PC-9 (cell line): ENCODE measurements around the gene HOXA11. TPM values are rescaled to one million over a fixed set of nuclear protein-coding genes. Genes with fewer than 3 reads are reported as not detected.

Experiments
- BruUV-seq: library from RNA; stranded (reverse); fragments of 400-500 nt; replicated peaks from 2 replicates; lab custom pipeline; 2021; lab: Mats Ljungman, UMichigan
- CTCF ChIA-PET: fragments of 300-600 bp; sonication (Branson Sonifier 250); formaldehyde crosslinking; loops from one replicate; lab custom pipeline; 2022; ENCODE audit warnings: antibody characterized with exemption; lab: Charles Lee
- POLR2A ChIA-PET: fragments of 300-600 bp; sonication (Branson Sonifier 250); formaldehyde crosslinking; loops from one replicate; lab custom pipeline; 2022; ENCODE audit warnings: antibody characterized with exemption; ENCODE audit not compliant: unreplicated experiment; lab: Charles Lee
- DNase-seq, 2 experiments: peaks; one replicate each; pipeline versions ENCODE4 v3.0.0 to v3.0.0-alpha.2; 2015 to 2022; ENCODE audit warnings: mixed read lengths in 1 of 2
- H2AFZ ChIP-seq: fragments of 200-600 bp; sonication (generic); 2 replicates; pipeline ENCODE4 v1.8.1; 2017; ENCODE audit warnings: antibody characterized with exemption
- H3F3A ChIP-seq: fragments of 200-600 bp; sonication (generic); 2 replicates; pipeline ENCODE4 v1.8.1; 2017; ENCODE audit warnings: antibody characterized with exemption, mild to moderate bottlenecking, low read depth; ENCODE audit not compliant: insufficient read depth
- H3K27ac ChIP-seq: fragments of 200-600 bp; sonication (generic); 2 replicates; pipeline ENCODE4 v1.6.1; 2016; ENCODE audit warnings: mixed run types
- H3K27me3 ChIP-seq: fragments of 200-600 bp; sonication (generic); 2 replicates; pipeline ENCODE4 v1.6.1; 2016; ENCODE audit warnings: low read depth, mixed run types; ENCODE audit not compliant: insufficient read depth
- H3K36me3 ChIP-seq: fragments of 200-600 bp; sonication (generic); 2 replicates; pipeline ENCODE4 v1.6.1; 2016; ENCODE audit warnings: low read depth, mixed run types
- H3K4me1 ChIP-seq: fragments of 200-600 bp; sonication (generic); replicated peaks from 2 replicates; pipeline ENCODE4 v1.6.1; 2016; ENCODE audit warnings: mixed run types; ENCODE audit not compliant: insufficient read depth
- H3K4me2 ChIP-seq: fragments of 200-600 bp; sonication (generic); 2 replicates; pipeline ENCODE4 v1.6.1; 2017; ENCODE audit warnings: mixed run types
- H3K4me3 ChIP-seq: fragments of 200-600 bp; sonication (generic); 2 replicates; pipeline ENCODE4 v1.6.1; 2016; ENCODE audit warnings: mixed run types
- H3K79me2 ChIP-seq: fragments of 200-600 bp; sonication (generic); 2 replicates; pipeline ENCODE4 v1.6.1; 2017; ENCODE audit warnings: low read depth, mixed run types
- H3K9me2 ChIP-seq: fragments of 200-600 bp; sonication (generic); 2 replicates; pipeline ENCODE4 v1.8.1; 2017; ENCODE audit warnings: mild to moderate bottlenecking; ENCODE audit not compliant: insufficient read depth
- H3K9me3 ChIP-seq: fragments of 200-600 bp; sonication (generic); 2 replicates; pipeline ENCODE4 v1.8.1; 2016; ENCODE audit warnings: low read depth; ENCODE audit not compliant: insufficient read depth
- H4K20me1 ChIP-seq: fragments of 200-600 bp; sonication (generic); 2 replicates; pipeline ENCODE4 v1.8.1; 2017; ENCODE audit not compliant: insufficient read depth
- EZH2 ChIP-seq: fragments of 200-600 bp; sonication (generic); IDR thresholded peaks from 2 replicates; pipeline ENCODE4 v1.8.0; 2017; ENCODE audit warnings: antibody characterized with exemption, low read depth
- intact Hi-C: fragments of 100-400 bp; cut with micrococcal nuclease; formaldehyde crosslinking; loops from one replicate; pipeline ENCODE4 v1.10.0; 2022; ENCODE audit not compliant: unreplicated experiment
- total RNA-seq: library from RNA; stranded (reverse); gene quantifications from 2 replicates; pipeline ENCODE4 v1.2.3, GENCODE V29; 2021
- TF ChIP-seq, protein P1 (sequence below): fragments of 200-600 bp; sonication (generic); conservative IDR thresholded peaks from 2 replicates; pipeline ENCODE4 v1.6.1; 2017; ENCODE audit warnings: mixed run types, antibody characterized with exemption, mild to moderate bottlenecking, moderate library complexity

The HOXA11 gene
- total RNA-seq, 1 experiment from 2014 or later, result 0.26 TPM

DNA sequence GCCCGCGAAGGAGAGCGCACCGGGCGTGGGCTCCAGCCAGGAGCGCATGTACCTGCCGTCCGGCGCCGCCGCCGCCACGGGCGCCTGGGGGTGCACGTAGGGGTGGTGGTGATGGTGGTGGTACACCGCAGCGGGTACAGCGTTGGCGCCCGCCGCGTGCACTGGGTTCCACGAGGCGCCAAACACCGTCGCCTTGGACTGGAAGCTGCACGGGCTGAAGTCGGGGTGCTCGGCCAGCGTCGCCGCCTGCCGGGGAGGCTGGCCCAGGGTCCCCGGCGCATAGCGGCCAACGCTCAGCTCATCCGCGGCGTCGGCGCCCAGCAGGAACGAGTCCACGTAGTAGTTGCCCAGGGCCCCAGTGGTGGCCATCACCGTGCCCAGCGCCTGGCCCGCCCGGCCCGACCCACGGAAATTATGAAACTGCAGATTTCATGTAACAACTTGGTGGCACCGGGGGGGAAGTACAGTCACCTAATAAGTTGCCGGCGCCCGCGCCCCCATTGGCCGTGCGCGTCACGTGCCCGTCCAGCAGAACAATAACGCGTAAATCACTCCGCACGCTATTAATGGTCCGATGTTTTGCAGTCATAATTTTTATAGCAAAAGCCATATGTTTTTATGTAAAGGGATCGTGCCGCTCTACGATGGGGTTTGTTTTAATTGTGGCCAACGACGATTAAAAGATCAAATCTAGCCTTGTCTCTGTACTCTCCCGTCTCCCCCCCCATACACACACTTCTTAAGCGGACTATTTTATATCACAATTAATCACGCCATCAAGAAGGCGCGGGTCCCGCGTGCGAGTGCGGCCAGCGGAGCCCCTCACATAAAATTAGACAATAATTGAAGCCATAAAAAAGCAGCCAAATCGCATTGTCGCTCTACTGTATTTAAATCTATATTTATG lies 19.7 kb downstream of the HOXA11 start, which contains the start of gene HOXA9:
Gene HOXA9, minus strand, starts transcription at position 449 of the 907 bp plus-strand sequence. Its CDS starts 80 bp downstream, at position 369.
- Histone ChIP-seq H3K4me1 (peaks cover 14% of the 10 kb centered on the region), H2AFZ (no peak within 1 kb of the TSS), H3K27me3 (no peaks in the 10 kb centered on the region), H3K79me2 (no peaks in the 10 kb centered on the region), H3K9me3 (no peaks in the 10 kb centered on the region), H3F3A (peaks cover 28% of the 10 kb centered on the region), H3K9me2 (no peaks in the 10 kb centered on the region), H3K27ac (no peak within 1 kb of the TSS), H3K4me2 (no peak within 1 kb of the TSS), H3K4me3 (no peak within 1 kb of the TSS), H3K36me3 (no peaks in the 10 kb centered on the region), H4K20me1 (no peaks in the 10 kb centered on the region)
- intact Hi-C loops, result loop anchor here (10.0 kb wide), 1 partner anchor 929 kb away; no protein-coding TSS in a partner anchor
- TF ChIP-seq, protein P1, sequence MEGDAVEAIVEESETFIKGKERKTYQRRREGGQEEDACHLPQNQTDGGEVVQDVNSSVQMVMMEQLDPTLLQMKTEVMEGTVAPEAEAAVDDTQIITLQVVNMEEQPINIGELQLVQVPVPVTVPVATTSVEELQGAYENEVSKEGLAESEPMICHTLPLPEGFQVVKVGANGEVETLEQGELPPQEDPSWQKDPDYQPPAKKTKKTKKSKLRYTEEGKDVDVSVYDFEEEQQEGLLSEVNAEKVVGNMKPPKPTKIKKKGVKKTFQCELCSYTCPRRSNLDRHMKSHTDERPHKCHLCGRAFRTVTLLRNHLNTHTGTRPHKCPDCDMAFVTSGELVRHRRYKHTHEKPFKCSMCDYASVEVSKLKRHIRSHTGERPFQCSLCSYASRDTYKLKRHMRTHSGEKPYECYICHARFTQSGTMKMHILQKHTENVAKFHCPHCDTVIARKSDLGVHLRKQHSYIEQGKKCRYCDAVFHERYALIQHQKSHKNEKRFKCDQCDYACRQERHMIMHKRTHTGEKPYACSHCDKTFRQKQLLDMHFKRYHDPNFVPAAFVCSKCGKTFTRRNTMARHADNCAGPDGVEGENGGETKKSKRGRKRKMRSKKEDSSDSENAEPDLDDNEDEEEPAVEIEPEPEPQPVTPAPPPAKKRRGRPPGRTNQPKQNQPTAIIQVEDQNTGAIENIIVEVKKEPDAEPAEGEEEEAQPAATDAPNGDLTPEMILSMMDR, result no peak
- no peak for TF ChIP-seq EZH2
- no TSS peak for BruUV-seq
- ChIA-PET CTCF (no interaction called here), POLR2A (interaction anchor here (0.5 kb wide), 1 partner anchor 333 kb away, joined by 7 read pairs; no protein-coding TSS in a partner anchor)
- DNase-seq, result no peak

GRCh38 chr7:27164367-27165088 lies 20.5 kb downstream of the HOXA11 start:
- CTCF ChIA-PET, result no interaction called here
- H3K9me2 ChIP-seq, result no peaks in the 10 kb centered on the region
- H3K4me2 ChIP-seq, result no peak overlapping the region
- 0 out of 2 replicates have a peak, but pooled peaks cover 11% of the 10 kb centered on the region for H3K4me1 ChIP-seq
- no peak overlapping the region for H3K4me3 ChIP-seq
- no peak overlapping the region for H3K27ac ChIP-seq
- H3K9me3 ChIP-seq, result no peaks in the 10 kb centered on the region
- intact Hi-C loops, result loop anchor here (5.0 to 10.0 kb wide), 3 partner anchors 930 to 1597 kb away; no protein-coding TSS in a partner anchor
- no peak for TF ChIP-seq EZH2
- TF ChIP-seq, protein P1, result no peak
- POLR2A ChIA-PET, result no interaction called here
- no peaks in the 10 kb centered on the region for H3K36me3 ChIP-seq
- no TSS peak for BruUV-seq
- H3K27me3 ChIP-seq, result no peaks in the 10 kb centered on the region
- no peaks in the 10 kb centered on the region for H3K79me2 ChIP-seq
- H2AFZ ChIP-seq, result no peak overlapping the region
- peaks cover 28% of the 10 kb centered on the region for H3F3A ChIP-seq
- H4K20me1 ChIP-seq, result no peaks in the 10 kb centered on the region
- DNase-seq, result no peak

GRCh38 chr7:27164045-27164366 lies 21.0 kb downstream of the HOXA11 start:
- ChIA-PET POLR2A (no interaction called here), CTCF (no interaction called here)
- intact Hi-C loops, result loop anchor here (5.0 to 10.0 kb wide), 3 partner anchors 931 to 1597 kb away; no protein-coding TSS in a partner anchor

More at GRCh38 chr7:27164045-27164366, 21.0 kb downstream of the HOXA11 start:
- Histone ChIP-seq H3K4me1 (0 out of 2 replicates have a peak, but pooled peaks cover 9% of the 10 kb centered on the region), H2AFZ (no peak overlapping the region), H3K9me3 (no peaks in the 10 kb centered on the region), H4K20me1 (no peaks in the 10 kb centered on the region), H3K36me3 (no peaks in the 10 kb centered on the region), H3K9me2 (no peaks in the 10 kb centered on the region), H3K27me3 (no peaks in the 10 kb centered on the region), H3K4me3 (no peak overlapping the region), H3K79me2 (no peaks in the 10 kb centered on the region), H3K4me2 (no peak overlapping the region), H3K27ac (no peak overlapping the region), H3F3A (peaks cover 28% of the 10 kb centered on the region)
- no peak for DNase-seq
- TF ChIP-seq EZH2, result no peak
- TF ChIP-seq, protein P1, result no peak
- no TSS peak for BruUV-seq
